B cell (primary cell): Measurements from ENCODE around the gene CARD10. TPM values are rescaled to one million over a fixed set of nuclear protein-coding genes. Genes with fewer than 3 reads are reported as not detected.

Source experiments
- ATAC-seq: fragments of 200-7000 bp; cut with Tn5 transposase; one replicate; pipeline ENCODE4 v1.10.0; 2021; ENCODE audit warnings: low read depth, mild to moderate bottlenecking, moderate number of reproducible peaks, moderate library complexity
- CTCF ChIA-PET: fragments of 350-600 bp; sonication (Branson Sonifier 250); formaldehyde crosslinking; loops from one replicate; lab custom pipeline; 2021; ENCODE audit warnings: antibody characterized with exemption, inconsistent platforms; lab: Charles Lee
- POLR2A ChIA-PET: fragments of 350-600 bp; sonication (Branson Sonifier 250); formaldehyde crosslinking; loops from one replicate; lab custom pipeline; 2021; ENCODE audit warnings: antibody characterized with exemption; lab: Charles Lee
- DNase-seq: peaks from one replicate; pipeline ENCODE4 v3.0.0; 2013
- H2AFZ ChIP-seq: 2 replicates; pipeline ENCODE4 v1.6.1; 2012; ENCODE audit warnings: mild to moderate bottlenecking, low read depth, low read length; ENCODE audit not compliant: insufficient read depth, poor library complexity, severe bottlenecking
- H3K27ac ChIP-seq, 2 donors: 1 replicate in 1 of 2; 2 replicates in 1 of 2; pipeline ENCODE4 v1.5.1; 2012 to 2013; ENCODE audit warnings: low read length in 2 of 2, mild to moderate bottlenecking in 2 of 2, moderate library complexity in 1 of 2
- H3K27me3 ChIP-seq, 4 experiments: fragments of 200-600 bp in 1 of 4; sonication (generic) in 1 of 4; replicated peaks in 1 of 4; 1 replicate in 2 of 4; 2 replicates in 2 of 4; pipeline versions ENCODE4 v1.6.1 to v1.7.0; 2013 to 2016; ENCODE audit warnings: low read length in 3 of 4, mild to moderate bottlenecking in 2 of 4, mixed read lengths in 1 of 4, moderate library complexity in 1 of 4; ENCODE audit not compliant: insufficient read depth in 4 of 4, control insufficient read depth in 3 of 4; ENCODE audit errors: control extremely low read depth in 1 of 4
- H3K36me3 ChIP-seq, 2 experiments: replicated peaks in 1 of 2; 1 replicate in 1 of 2; 2 replicates in 1 of 2; pipeline versions ENCODE4 v1.6.1 to v1.7.1; 2013; ENCODE audit warnings: low read length in 1 of 2; ENCODE audit not compliant: insufficient read depth in 2 of 2, control insufficient read depth in 1 of 2; ENCODE audit errors: control extremely low read depth in 1 of 2, extremely low read depth in 1 of 2
- H3K4me1 ChIP-seq, 2 donors: fragments of 200-600 bp in 1 of 2; sonication (generic) in 1 of 2; 1 replicate in 1 of 2; 2 replicates in 1 of 2; pipeline versions ENCODE4 v1.5.1 to v1.6.1; 2013 to 2017; ENCODE audit warnings: low read length in 2 of 2; ENCODE audit not compliant: control insufficient read depth in 2 of 2, insufficient read depth in 2 of 2
- H3K4me2 ChIP-seq: replicated peaks from 2 replicates; pipeline ENCODE3; 2012; ENCODE audit warnings: mild to moderate bottlenecking, low read depth, low read length; ENCODE audit not compliant: poor library complexity, severe bottlenecking
- H3K4me3 ChIP-seq, 5 experiments: fragments of 200-600 bp in 1 of 5; sonication (generic) in 1 of 5; 1 replicate in 3 of 5; 2 replicates in 2 of 5; pipeline versions ENCODE4 v1.5.1 to v1.7.0; 2011 to 2016; ENCODE audit warnings: low read length in 4 of 5, mild to moderate bottlenecking in 4 of 5, low read depth in 2 of 5, control low read depth in 1 of 5, moderate library complexity in 1 of 5; ENCODE audit not compliant: insufficient read depth in 1 of 5; ENCODE audit errors: control extremely low read depth in 1 of 5, extremely low read depth in 1 of 5
- H3K79me2 ChIP-seq: fragments of 200-600 bp; sonication (generic); one replicate; pipeline ENCODE4 v1.6.0; 2016; ENCODE audit warnings: low read length; ENCODE audit not compliant: control insufficient read depth, insufficient read depth
- H3K9ac ChIP-seq: fragments of 200-600 bp; sonication (generic); 2 replicates; pipeline ENCODE4 v1.6.1; 2017; ENCODE audit warnings: mild to moderate bottlenecking, low read length, moderate library complexity
- H3K9me3 ChIP-seq, 3 donors: one replicate each; pipeline versions ENCODE4 v1.6.1 to v1.7.1; 2013; ENCODE audit warnings: low read length in 2 of 3; ENCODE audit not compliant: control insufficient read depth in 2 of 3, insufficient read depth in 1 of 3; ENCODE audit errors: control extremely low read depth in 1 of 3
- H4K20me1 ChIP-seq: 2 replicates; pipeline ENCODE4 v1.6.0; 2012; ENCODE audit warnings: mild to moderate bottlenecking, low read length; ENCODE audit not compliant: insufficient read depth, control insufficient read depth, poor library complexity, severe bottlenecking
- H3K27ac Mint-ChIP-seq: one replicate; pipeline ENCODE4 v1.8.0; 2021; ENCODE audit warnings: mixed read lengths
- H3K27me3 Mint-ChIP-seq: one replicate; pipeline ENCODE4 v1.8.0; 2021; ENCODE audit warnings: mixed read lengths
- H3K4me1 Mint-ChIP-seq: one replicate; pipeline ENCODE4 v1.8.0; 2021; ENCODE audit warnings: mixed read lengths
- H3K4me3 Mint-ChIP-seq: one replicate; pipeline ENCODE4 v1.8.0; 2021; ENCODE audit warnings: mixed read lengths
- H3K9me3 Mint-ChIP-seq: one replicate; pipeline ENCODE4 v1.8.0; 2022; ENCODE audit warnings: mixed read lengths; ENCODE audit not compliant: insufficient read depth
- CTCF ChIP-seq: fragments of 200-600 bp; IDR thresholded peaks from one replicate; pipeline ENCODE4 v1.8.0; 2022; ENCODE audit warnings: antibody characterized with exemption, mild to moderate bottlenecking
- EZH2 ChIP-seq: IDR thresholded peaks from 2 replicates; pipeline ENCODE4 v1.6.1; 2012; ENCODE audit warnings: borderline replicate concordance, low read depth, mild to moderate bottlenecking, moderate library complexity, low read length; ENCODE audit not compliant: insufficient read depth, poor library complexity, severe bottlenecking
- WGBS: methylation state at CpG from one replicate; pipeline ENCODE4 v1.1.5; 2013; ENCODE audit warnings: missing lambda C conversion rate; ENCODE audit not compliant: insufficient coverage; 5-methylcytosine and 5-hydroxymethylcytosine counted together
- intact Hi-C: fragments of 100-400 bp; cut with micrococcal nuclease; formaldehyde crosslinking; loops from one replicate; pipeline ENCODE4 v1.10.0; 2022
- polyA plus RNA-seq: library from polyadenylated mRNA; depleted of rRNA; stranded (reverse); fragments of >200 nt; gene quantifications from 2 replicates; pipeline ENCODE4 v1.2.3, GENCODE V29; 2012
- total RNA-seq, 2 donors: library from RNA; stranded (reverse); fragments of 120-200 nt in 1 of 2; gene quantifications; 1 replicate in 1 of 2; 2 replicates in 1 of 2; pipeline versions ENCODE4 v1.2.3 to v1.2.4, GENCODE V29; 2013 to 2022

Gene CARD10
- total and polyA plus RNA-seq, 2 donors (not counting 1 experiment from before 2014, with no cell fraction given) = not detected

GRCh38 chr22:37440875-37441274 lies 78.3 kb downstream of the CARD10 start:
- Mint-ChIP-seq H3K9me3 (peaks cover 8% of the 10 kb centered on the region), H3K4me3 (no peak overlapping the region), H3K27me3 (peaks cover 20% of the 10 kb centered on the region), H3K4me1 (no peaks in the 10 kb centered on the region), H3K27ac (no peak overlapping the region)
- peaks cover 0 to 5% (median 0%) of the 10 kb centered on the region in 4 experiments for H3K27me3 ChIP-seq
- no peaks in the 10 kb centered on the region for H4K20me1 ChIP-seq
- no peaks in the 10 kb centered on the region for H3K79me2 ChIP-seq
- no peaks in the 10 kb centered on the region for H3K36me3 ChIP-seq
- no peak for DNase-seq
- H2AFZ ChIP-seq = no peak overlapping the region
- H3K9me3 ChIP-seq = peaks cover 0 to 8% (median 3%) of the 10 kb centered on the region in 3 donors
- TF ChIP-seq CTCF = no peak
- TF ChIP-seq EZH2 = no peak
- H3K4me1 ChIP-seq = no peaks in the 10 kb centered on the region
- CTCF ChIA-PET = interaction anchor here (0.8 kb wide), 1 partner anchor 123 kb away, joined by 3 read pairs; no protein-coding TSS in a partner anchor
- H3K4me3 ChIP-seq = no peak overlapping the region
- POLR2A ChIA-PET = no interaction called here
- no peak overlapping the region for H3K4me2 ChIP-seq
- WGBS = 90% methylated on average over 4 of the region's 4 CpGs
- no peak overlapping the region for H3K9ac ChIP-seq
- intact Hi-C loops = no loop called here
- no peak for ATAC-seq
- no peak overlapping the region for H3K27ac ChIP-seq

Other genes with a start within 250 kb of the CARD10 start
- 92.2 and 98.0 TPM in 2 replicates for gene CYTH4, start 236.9 kb downstream of the CARD10 start, total RNA-seq
- 154 and 194 TPM in 2 replicates for gene CYTH4, start 236.9 kb downstream of the CARD10 start, polyA plus RNA-seq
- gene ELFN2, start 91.9 kb downstream of the CARD10 start, total RNA-seq = 0.12 and 0.22 TPM in 2 replicates
- 0.06 and 0.07 TPM in 2 replicates for gene ELFN2, start 91.9 kb downstream of the CARD10 start, polyA plus RNA-seq
- gene MFNG, start 33.0 kb downstream of the CARD10 start, total RNA-seq = 95.9 and 109 TPM in 2 replicates
- gene MFNG, start 33.0 kb downstream of the CARD10 start, polyA plus RNA-seq = 98.6 and 125 TPM in 2 replicates
- gene CDC42EP1, start 41.1 kb upstream of the CARD10 start, total RNA-seq = not detected in 2 replicates
- 0.22 and 0.39 TPM in 2 replicates for gene CDC42EP1, start 41.1 kb upstream of the CARD10 start, polyA plus RNA-seq
- not detected in 2 replicates for gene LGALS2, start 60.7 kb upstream of the CARD10 start, total RNA-seq
- 3.0 TPM in 1 of 2 replicates, not detected in the other for gene LGALS2, start 60.7 kb upstream of the CARD10 start, polyA plus RNA-seq
- 146 and 154 TPM in 2 replicates for gene GGA1, start 89.4 kb upstream of the CARD10 start, total RNA-seq
- 137 and 138 TPM in 2 replicates for gene GGA1, start 89.4 kb upstream of the CARD10 start, polyA plus RNA-seq
- gene SH3BP1, start 120.3 kb upstream of the CARD10 start, total RNA-seq = 41.1 and 44.0 TPM in 2 replicates
- gene SH3BP1, start 120.3 kb upstream of the CARD10 start, polyA plus RNA-seq = 61.0 and 69.7 TPM in 2 replicates
- 16.6 and 16.9 TPM in 2 replicates for gene PDXP, start 139.3 kb upstream of the CARD10 start, total RNA-seq
- gene PDXP, start 139.3 kb upstream of the CARD10 start, polyA plus RNA-seq = 9.4 and 17.5 TPM in 2 replicates
- 106 and 107 TPM in 2 replicates for gene LGALS1, start 156.2 kb upstream of the CARD10 start, total RNA-seq
- gene LGALS1, start 156.2 kb upstream of the CARD10 start, polyA plus RNA-seq = 136 and 207 TPM in 2 replicates
- gene NOL12, start 166.9 kb upstream of the CARD10 start, total RNA-seq = 34.7 and 38.5 TPM in 2 replicates
- gene NOL12, start 166.9 kb upstream of the CARD10 start, polyA plus RNA-seq = 43.1 and 48.5 TPM in 2 replicates
- gene TRIOBP, start 177.6 kb upstream of the CARD10 start, total RNA-seq = 47.2 and 47.5 TPM in 2 replicates
- 25.2 and 26.8 TPM in 2 replicates for gene TRIOBP, start 177.6 kb upstream of the CARD10 start, polyA plus RNA-seq